Measurements from ENCODE around the gene SPIRE2.

- no peak for TF ChIP-seq CTCF (IDR thresholded peaks at IDR 0.05)
- no peak for TF ChIP-seq POLR2A (IDR thresholded peaks at IDR 0.05)
Measured at GRCh38 chr16:89795676-89796075, 32.6 kb upstream of the SPIRE2 start.
